DLD1 (cell line): ENCODE results near the gene UCK1.

Source experiments
- in situ Hi-C: cut with HindIII; loops from 2 replicates; pipeline ENCODE4 v1.10.0; 2017; ENCODE audit warnings: low sequenced_read_pairs

Gene UCK1

GRCh38 chr9:131500377-131500776 lies 30.7 kb downstream of the UCK1 start:
- in situ Hi-C loops = no loop called here

- in situ Hi-C loops = no loop called here
Measured at GRCh38 chr9:131499254-131499767, 31.8 kb downstream of the UCK1 start.

- in situ Hi-C loops = no loop called here
Measured at GRCh38 chr9:131496844-131497405, 34.1 kb downstream of the UCK1 start.

GRCh38 chr9:131495785-131496184 lies 35.3 kb downstream of the UCK1 start:
- in situ Hi-C loops = no loop called here

- in situ Hi-C loops = no loop called here
Measured at GRCh38 chr9:131494296-131494870, 36.7 kb downstream of the UCK1 start.

- in situ Hi-C loops = no loop called here
Measured at GRCh38 chr9:131492070-131492469, 39.0 kb downstream of the UCK1 start.

- in situ Hi-C loops = no loop called here
Measured at GRCh38 chr9:131491001-131491710, 39.9 kb downstream of the UCK1 start.

- in situ Hi-C loops = no loop called here
Measured at GRCh38 chr9:131490514-131490913, 40.5 kb downstream of the UCK1 start.

- in situ Hi-C loops = no loop called here
Measured at GRCh38 chr9:131487621-131488031, 43.4 kb downstream of the UCK1 start.

- in situ Hi-C loops = no loop called here
Measured at GRCh38 chr9:131487001-131487400, 44.1 kb downstream of the UCK1 start.

- in situ Hi-C loops = no loop called here
Measured at GRCh38 chr9:131485728-131486422, 45.2 kb downstream of the UCK1 start.

- in situ Hi-C loops = no loop called here
Measured at GRCh38 chr9:131485206-131485605, 45.9 kb downstream of the UCK1 start.

- in situ Hi-C loops = no loop called here
Measured at GRCh38 chr9:131484560-131485185, 46.4 kb downstream of the UCK1 start.

- in situ Hi-C loops = no loop called here
Measured at GRCh38 chr9:131484051-131484445, 47.0 kb downstream of the UCK1 start.

- in situ Hi-C loops = no loop called here
Measured at GRCh38 chr9:131483319-131484050, 47.6 kb downstream of the UCK1 start.

- in situ Hi-C loops = no loop called here
Measured at GRCh38 chr9:131482343-131483006, 48.6 kb downstream of the UCK1 start.

GRCh38 chr9:131481441-131482342 lies 49.4 kb downstream of the UCK1 start:
- in situ Hi-C loops = no loop called here

GRCh38 chr9:131480258-131480657 lies 50.8 kb downstream of the UCK1 start:
- in situ Hi-C loops = no loop called here

- in situ Hi-C loops = no loop called here
Measured at GRCh38 chr9:131478911-131479310, 52.2 kb downstream of the UCK1 start.
